ENCODE results near the gene ZNF865.

The ZNF865 gene

DNA sequence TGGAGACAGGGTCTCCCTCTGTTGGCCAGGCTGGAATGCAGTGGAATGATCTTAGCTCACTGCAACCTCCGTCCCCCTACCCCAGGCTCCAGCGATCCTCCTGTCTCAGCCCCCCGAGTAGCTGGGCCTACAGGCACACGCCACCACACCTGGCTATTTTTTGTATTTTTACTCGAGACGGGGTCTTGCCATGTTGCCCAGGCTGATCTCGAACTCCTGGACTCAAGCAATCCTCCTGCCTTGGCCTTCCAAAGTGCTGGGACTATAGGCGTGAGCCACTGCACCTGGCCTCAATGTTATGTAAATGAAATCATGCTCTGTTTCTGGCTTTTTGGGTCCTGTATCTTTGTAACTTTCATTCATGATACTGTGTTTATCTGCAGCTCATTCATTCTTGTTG, 16.7 kb upstream of the ZNF865 start:
- DNase-seq = no peak

DNA sequence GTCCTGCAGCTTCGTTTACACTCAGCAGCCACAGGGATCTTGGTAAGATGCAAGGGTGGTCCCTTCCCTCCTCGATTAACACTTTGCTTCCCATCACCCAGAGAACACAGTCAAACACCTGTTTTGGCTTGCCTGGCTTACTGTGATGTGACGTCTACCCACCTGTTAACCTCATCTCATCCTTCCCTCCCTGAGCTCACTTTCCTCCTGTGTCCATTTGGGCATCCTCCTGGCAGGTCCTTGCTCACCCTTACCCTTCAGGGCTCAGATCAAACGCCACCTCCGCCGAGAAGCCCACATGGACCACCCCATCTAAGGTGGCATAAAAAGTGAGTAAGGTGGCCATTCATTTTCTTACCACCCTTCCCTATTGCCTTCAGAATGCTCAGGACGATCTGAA, 15.3 kb upstream of the ZNF865 start:
- DNase-seq = no peak

DNA sequence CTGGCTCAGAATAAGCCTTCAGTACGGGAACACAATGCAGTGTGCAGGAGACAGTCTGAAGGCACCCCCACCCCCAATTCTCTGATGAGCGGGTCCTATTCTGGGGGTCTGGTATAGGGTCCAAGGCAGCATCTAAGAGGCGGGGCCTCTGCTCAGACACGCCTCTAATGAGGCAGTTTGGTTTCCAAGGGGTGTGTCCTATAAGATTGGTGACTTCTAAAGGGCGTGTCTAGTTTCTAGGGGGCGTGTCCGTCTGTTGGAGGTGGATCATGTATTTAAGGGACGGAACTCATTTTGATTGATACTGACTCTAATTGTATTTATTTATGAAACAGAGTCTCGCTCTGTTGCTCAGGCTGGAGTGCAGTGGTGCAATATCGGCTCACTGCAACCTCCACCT, 14.8 kb upstream of the ZNF865 start:
- DNase-seq = peak; percentile 50

- peak; percentile 46 for DNase-seq
Observed at GRCh38 chr19:55591555-55591954, 13.9 kb upstream of the ZNF865 start.

DNA sequence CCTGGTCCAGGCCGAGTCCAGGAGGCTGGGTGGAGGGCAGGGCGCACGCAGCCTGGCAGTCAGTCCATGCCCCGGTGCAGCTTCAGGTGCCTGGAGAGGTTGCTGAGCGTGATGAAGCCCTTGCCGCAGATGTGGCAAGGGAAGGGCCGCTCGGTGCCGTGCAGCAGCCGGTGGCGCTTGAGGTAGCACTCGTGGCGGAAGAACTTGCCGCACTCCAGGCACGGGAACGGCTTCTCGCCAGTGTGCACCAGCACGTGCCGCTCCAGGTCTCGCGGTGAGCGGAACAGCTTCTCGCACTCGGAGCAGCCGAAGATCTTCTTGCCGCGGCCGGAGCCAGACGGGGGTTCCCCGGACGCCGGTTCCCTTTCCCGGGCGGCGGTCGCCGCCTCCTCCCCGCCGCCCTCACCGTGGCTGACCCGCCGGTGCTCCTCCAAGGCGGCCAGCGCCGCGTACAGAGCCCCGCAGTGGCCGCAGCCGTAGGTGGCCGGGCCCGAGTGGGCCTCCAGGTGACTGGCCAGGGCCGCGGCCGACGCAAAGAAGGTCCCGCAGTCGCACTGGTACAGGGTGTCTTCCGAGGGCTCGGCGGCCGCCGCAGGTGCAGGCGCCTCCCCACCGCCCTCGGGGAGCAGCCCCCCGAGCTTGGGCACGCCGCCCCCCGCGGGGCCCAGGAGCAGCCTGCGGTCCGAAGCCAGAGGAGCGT, 12.9 kb upstream of the ZNF865 start:
- DNase-seq = no peak

GRCh38 chr19:55593096-55593772, 12.2 kb upstream of the ZNF865 start:
- DNase-seq = no peak

- no peak for DNase-seq
Observed at GRCh38 chr19:55594996-55595545, 10.4 kb upstream of the ZNF865 start.

- no peak for DNase-seq
Observed at GRCh38 chr19:55596304-55596703, 9.1 kb upstream of the ZNF865 start.

DNA sequence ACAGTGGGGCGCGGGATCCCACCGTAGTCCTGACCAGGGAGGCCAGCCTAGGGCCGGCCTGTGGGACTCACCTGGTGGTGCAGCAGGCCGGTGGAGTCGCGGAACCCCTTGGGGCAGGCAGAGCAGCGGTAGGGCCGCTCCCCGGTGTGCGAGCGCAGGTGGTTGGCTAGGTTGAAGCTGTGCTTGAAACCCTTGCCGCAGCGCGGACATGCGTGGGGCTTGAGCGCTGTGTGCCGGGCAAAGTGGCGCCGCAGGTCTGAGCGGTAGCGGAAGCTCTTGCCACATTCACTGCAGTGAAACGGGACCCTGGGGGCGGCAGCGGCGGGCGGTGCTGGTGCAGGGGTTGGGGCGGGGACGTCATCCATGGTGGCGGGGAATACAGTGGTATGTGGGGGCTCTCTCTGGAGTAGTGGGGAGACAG, 7.9 kb upstream of the ZNF865 start:
- DNase-seq = no peak

- DNase-seq = no peak
Observed at GRCh38 chr19:55598034-55598433, 7.4 kb upstream of the ZNF865 start.

DNA sequence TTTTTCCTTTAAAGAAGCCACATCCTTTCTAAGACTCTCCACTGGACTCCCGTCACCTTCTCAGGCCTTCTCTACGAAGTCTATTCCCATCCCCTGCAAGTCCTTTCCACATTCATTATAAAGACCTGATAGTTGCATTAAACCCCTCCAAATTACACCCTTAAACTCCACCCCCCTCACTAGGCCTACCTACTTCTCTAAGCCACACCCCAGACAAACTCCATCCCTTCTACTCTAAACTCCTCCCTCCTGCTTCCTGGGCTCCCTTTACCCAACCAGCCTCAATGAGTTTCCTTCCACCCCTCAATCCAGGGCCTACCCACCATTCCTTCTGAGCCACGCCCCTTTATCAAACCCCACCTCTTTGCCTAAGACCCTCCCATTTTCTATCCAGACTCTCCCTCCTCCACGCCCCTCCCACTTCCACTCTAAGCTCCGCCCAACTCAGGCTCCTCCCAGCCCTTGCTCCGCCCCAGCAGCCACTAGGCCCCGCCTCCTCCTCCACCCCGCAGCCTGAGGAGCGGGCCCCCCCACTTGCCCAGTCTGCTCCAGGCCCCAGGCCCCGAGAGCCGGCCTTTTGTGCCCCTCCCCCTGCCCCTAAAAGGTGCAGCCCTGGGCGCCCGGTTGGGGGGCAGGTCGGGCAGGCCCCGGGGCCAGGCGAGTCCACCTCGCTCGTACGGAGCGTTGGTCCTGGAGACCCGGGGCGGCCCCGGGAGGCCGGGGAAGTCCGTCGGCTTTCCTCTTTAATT, 6.6 kb upstream of the ZNF865 start:
- DNase-seq = peak; percentile 98

DNA sequence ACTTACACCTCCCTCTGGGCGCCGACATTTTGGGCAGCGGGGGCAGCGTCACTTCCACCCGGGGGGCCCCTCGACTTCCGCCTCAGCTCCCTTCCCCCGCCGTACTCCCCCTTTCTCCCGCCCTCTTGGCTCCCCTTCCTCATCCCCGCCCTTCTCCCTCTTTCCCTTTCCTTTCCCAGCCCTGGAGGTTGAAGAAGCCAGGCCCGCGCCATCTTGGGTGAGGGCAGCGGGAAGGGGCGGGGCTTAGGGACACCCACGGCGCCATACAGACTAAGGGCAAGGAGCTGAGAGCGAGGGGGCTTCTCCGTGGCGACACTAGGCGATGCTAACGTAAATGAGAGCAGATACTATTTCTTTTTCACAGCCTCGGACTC, 6.0 kb upstream of the ZNF865 start, which contains the start of gene FIZ1:
FIZ1 (minus strand) TSS at position 50 of the 374 bp plus-strand sequence. CDS start 1,652 bp downstream, outside the sequence.
- peak; percentile 99 for DNase-seq

DNA sequence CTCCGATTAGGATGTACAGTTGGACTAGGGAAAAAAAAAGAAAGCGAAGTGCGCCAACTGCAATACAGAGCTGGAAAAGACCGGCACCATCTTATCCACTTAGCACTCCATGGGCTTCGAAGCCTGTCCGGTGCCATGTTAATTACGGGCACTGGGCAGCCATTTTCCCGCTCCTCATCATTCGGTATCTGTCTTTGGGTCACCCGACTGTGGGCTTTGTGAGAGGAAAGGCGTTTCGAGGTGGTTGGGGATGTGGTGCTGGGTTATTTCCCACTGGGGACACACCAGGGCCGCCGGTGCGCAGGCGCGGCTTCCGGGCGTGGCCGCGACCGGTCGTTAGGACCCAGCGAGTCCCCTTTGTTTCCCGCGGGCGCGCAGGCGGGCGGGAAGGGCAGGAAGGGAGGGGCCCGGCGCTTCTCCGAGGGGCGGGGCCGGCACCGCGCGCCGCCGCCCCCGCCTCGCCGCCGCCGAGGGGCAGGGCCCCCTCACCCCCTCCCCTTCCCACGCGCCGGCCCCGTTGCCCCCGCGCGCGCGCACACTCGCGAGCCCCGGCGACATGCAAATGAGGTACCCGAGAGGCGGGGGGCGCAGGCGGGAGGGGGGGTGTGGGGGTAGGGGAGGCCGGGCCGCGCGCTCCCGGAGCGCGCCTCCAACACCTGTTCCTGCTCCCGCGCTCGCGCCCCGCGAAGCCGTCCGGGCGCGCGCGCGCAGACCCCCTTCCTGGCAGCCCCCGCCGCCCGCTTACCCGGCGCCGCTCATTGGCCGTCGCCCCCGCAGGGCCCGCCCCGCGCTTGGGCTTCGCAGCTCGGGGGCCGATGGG, 5.4 kb upstream of the ZNF865 start, which contains the start of gene ZNF524:
ZNF524 (plus strand) TSS at position 447 of the 820 bp plus-strand sequence. CDS start 1,825 bp downstream, outside the sequence.
- DNase-seq = peak; percentile 98

GRCh38 chr19:55600662-55601028, 4.8 kb upstream of the ZNF865 start:
- DNase-seq = no peak

DNA sequence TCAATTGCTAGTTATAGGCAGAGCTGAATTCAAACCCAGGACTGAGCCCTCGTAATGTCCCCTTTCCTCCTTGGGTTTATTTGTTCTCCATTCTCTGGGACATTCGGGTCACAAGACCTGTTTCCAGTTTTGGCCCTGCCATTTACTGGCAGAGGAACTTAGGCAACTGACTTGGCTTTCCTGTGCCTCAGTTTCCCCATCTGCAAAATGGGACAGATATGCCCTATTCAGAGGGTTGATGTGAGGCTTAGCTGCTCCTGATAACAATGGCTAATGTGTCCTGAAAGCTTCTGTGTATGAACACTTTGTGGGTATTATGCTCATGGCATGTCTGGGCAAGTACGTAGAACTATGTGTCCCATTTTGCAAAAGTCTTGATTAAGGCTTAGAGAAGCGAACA, 4.4 kb upstream of the ZNF865 start:
- no peak for DNase-seq

GRCh38 chr19:55602104-55603001, 3.1 kb upstream of the ZNF865 start:
- no peak for DNase-seq

DNA sequence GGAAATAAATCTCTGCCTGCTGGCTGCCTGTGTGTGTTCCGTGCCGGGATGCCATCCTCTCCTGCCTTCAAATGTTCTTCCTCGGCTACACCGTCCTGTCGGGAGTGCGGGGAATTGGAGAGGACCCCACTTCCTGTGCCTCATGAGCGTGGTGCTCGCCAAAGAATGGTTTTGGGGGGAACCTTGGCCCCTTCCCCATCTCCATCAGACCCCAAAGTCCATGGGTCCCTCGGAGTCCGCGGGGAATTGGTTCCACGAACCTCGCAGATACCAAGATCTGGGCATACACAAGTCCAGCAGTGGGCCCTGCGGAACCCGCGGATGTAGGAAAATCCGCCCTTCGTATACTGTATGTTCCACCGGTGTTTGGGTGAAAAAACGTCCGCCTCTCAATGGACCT, 2.3 kb upstream of the ZNF865 start:
- no peak for DNase-seq

- no peak for DNase-seq
Observed at GRCh38 chr19:55603581-55604292, 1.7 kb upstream of the ZNF865 start.

GRCh38 chr19:55605207-55605636, 225 bp upstream of the ZNF865 start:
- DNase-seq = peak; percentile 99

- DNase-seq = no peak
Observed at GRCh38 chr19:55606471-55606787, 982 bp downstream of the ZNF865 start.

DNA sequence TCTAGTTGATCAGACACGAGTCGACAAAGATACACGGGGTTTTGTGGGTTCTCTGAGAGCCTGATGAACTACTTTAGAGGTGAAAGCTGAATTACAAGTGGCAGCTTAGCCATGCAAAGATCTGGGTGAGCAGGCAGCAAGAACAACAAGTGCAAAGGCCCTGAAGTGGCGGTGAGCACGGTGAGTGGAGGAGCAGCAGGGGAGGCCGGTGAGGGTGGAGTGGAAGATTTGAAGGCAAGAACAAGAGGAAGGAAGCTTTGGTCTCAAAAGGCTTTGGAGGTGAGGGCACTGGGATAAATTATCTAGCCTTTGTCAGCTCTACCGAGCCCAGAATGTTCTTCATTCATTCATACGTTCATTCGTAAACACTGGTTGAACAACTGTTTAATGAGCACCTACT, 1.4 kb downstream of the ZNF865 start:
- DNase-seq = no peak

All from OCI-M1 (cell line).